GM18867 (cell line): ENCODE results near the gene SH3RF1.

Experiments
- ATAC-seq: cut with Tn5 transposase; IDR thresholded peaks from one replicate; pipeline ENCODE4 v1.9.1; 2021; ENCODE audit warnings: mild to moderate bottlenecking, moderate library complexity; ENCODE audit not compliant: unreplicated experiment

Gene SH3RF1

DNA sequence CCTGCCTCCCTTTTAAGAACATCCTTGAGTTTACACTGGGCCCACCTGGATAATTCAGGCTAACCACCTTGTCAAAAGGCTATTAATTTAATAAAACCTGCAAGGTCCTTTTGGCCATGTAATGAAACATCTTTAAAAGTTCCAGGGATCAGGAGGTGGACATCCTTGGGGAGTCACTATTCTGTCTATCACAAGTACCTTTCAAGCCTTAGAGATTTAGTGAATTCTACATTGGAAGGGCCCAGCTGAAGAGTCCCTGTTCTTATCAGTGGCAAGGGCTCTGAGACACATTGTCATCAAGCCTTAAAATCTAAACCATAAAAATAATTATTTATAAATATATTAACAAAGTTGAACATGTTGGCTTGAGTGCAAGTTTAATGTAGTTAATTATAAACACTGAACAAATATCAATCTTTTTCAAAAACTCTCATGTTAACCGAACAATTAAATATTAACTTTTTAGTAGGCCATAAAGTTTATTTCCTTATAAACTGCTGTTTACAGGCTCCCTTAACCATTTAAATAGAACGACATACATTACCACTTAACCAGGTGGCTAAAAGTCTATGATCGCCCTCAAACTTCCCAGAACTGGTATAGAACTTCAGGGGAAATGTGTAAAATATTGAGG, 156.3 kb downstream of the SH3RF1 start:
- ATAC-seq = no peak

DNA sequence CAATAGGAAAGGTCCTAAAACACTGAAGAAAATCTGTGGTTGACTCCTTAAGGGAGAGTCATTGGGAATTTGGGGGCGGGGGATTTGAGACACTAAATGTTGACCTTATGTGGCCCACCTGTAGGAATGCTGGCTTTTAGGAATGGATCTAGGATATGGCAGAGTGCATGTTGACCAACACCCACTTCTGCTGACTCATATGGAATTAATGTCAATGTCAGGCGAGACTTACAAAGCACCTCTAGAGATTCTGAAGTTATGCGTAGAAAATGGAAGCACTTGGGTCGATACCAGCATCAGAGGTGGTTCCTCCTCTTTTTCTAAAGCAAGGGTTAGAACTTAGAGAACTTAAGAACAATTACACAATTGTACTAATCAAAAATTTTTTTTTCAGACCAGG, 160.1 kb downstream of the SH3RF1 start:
- ATAC-seq = no peak

DNA sequence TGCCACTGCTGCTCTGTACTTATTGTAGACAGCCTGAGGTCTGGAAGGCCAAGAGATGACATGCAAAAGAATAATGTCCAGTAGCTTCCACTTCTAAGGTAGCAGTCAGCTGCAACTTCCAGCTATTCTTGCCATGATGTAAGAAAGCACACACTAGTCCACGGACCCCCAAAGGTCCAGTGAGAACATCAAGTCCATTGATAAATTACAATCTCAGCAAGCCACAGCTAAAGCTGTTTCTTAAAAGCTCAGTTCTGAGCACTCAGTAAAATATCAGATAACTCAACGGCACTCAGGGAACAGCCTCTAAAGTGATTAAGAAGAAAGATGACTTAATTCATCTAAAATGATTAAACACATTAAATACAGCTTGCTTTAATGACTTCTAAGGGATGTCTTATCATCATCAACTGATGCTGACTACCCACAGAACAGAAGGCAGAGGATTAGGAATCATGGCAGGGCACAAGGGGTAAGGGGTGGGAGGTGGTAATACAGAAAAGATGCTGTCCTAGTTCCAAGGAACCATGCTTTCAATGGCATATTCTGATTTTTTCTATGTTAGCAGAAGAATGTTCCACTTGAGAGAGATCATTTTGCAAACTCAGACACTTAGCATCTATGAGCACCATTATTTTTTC, 161.6 kb downstream of the SH3RF1 start:
- ATAC-seq = no peak

DNA sequence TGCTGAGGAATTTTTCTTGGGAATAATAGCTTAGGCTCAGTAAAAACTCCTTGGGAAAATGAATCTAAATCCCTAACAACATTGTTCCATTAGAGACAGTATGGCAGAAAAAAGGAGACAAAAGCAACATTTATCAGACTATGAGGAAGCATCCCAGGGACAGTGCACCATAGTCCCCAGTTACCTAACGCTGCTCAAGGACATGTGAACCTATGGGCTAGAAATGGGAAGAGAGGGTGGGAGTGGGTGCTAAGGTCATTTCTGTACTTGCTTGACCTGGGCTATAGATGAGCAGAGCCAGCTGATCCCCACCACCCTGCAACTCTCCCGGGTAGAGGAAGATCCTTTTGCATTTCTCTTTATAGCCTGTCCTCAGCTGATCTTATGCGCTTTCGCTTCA, 162.5 kb downstream of the SH3RF1 start:
- no peak for ATAC-seq

DNA sequence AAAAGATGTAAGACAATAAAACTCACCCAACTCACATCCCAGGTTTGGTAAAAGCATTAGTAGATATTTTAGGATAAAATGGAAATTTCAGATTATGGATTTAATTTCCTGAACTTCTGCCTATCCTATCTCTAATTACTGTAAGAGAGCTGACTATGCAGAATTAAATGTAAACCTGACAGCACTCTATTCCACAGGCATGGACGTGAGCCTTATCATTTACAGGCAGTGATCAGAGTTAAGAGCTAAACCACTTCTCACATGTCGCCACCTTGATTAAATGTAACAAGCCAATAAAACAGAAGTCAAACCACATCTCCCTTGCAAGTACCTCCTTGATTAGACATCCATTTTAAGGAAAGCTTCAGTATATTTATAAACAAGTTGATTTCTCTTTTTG, 163.2 kb downstream of the SH3RF1 start:
- ATAC-seq = no peak

DNA sequence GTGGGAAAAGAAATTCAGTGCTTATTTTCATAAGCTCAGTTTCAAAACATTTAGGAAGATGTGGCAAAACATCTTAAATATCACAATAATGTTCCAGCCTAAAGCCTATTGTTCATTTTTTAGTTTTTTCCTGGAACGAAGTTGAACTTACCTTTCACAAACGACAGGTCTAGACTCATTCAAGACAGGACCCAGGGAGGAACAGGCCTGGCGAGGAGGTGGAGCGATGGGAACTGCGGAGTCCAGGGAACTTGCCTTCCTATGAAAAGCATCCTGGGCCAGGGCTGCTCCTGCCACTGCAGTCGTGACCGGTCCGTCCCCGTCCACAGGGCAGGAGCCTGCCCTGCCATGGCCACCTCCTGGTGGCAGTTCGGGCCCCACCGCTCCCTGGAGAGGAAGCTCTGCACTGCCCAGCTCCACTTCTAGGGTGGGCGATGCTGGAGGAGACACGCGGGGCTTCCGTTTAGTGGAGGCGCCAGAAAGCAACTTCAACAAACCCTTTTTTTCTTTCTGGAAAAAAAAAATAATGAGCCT, 164.0 kb downstream of the SH3RF1 start:
- no peak for ATAC-seq

DNA sequence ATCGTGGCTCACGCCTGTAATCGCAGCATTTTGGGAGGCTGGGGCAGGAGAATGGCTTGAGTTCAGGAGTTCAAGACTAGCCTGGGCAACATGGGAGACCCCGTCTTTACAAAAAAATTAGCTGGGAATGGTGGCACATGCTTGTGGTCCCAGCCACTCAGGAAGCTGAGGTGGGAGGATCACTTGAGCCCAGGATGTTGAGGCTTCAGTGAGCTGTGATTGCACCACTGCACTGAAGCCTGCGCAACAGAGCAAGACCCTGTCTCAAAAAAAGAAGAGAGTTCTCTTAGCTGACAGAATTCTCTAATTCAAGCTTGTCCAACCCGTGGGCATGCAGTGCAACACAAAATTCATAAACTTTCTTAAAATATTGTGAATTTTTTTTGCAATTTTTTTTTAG, 165.1 kb downstream of the SH3RF1 start:
- ATAC-seq = no peak

DNA sequence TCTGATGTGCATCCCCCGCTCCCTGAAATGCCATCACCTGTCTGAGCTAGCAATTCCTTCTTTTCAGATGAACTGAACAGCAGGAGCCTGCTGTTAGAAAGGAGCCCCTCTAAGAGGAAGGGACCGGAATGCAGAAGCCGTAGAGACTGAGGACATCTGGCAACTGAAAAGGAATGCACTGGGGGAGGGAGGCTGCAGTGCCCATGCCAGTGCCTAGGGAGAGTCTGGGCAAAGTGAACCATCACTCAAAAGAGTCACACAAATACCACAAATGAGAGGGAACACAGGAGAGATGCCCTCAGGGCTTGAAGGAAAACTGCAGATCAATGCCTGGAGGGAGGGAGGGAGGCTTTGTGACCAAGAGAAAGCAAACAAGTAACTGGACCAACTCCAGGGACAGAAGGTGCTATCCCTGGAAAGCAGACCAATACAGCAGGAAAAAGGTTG, 166.8 kb downstream of the SH3RF1 start:
- no peak for ATAC-seq

DNA sequence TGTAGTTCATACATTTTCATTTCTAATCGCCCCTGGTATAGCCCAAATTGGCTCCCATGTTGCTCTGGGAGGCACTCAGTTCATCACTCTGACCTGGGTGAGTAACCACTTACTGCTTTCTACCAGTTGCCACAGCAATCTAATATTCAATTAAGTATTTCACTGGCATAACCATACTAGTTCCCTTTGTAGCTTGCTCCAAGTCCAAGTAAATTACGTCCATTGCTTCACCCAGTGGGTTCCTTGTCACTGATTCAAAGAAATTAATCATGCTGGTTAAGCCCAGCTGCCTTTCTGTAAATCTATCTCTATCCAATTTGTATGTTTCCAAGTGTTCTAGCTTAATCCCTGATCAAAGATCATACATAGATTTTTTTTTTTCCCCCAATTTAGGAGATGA, 168.7 kb downstream of the SH3RF1 start:
- ATAC-seq = no peak

DNA sequence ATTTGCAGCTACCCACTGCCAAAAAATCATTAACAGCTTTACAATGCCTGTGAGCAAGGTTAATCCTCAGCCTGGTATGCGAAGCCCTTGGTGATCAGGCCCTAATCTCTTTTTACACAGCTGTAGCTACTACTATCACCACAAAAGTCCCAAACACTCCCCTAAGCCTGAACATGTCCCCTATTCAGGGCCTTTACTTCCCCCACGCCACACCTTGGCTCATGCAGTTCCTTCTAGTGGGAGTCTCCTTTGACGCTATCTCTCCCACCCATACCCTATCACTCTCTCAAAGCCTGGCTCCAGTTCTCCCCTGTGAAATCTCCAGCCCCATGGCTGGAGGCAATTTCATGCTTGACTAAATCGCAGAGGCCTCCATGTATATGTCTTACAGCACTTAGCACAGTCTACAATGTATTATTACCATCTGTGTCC, 170.1 kb downstream of the SH3RF1 start:
- no peak for ATAC-seq

DNA sequence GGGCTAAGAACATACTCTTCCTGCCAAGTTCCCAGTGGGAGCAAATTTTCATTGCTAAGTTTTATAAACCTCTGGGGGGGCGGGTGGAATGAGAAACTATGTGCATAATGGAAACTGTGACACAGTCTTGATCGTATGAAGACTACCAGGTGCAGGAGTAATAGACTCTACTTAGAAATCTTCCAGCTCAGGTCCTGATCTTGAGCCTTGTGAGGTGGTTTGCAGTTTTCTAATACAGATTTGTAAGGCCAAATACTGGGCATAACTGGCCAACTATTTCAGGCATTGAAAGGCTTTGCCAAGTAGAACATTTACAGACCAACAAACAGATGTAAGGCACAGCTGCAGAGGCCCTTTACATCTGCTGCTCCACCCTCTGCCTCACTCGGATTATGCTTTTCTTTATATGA, 171.0 kb downstream of the SH3RF1 start:
- ATAC-seq = peak; percentile 31

DNA sequence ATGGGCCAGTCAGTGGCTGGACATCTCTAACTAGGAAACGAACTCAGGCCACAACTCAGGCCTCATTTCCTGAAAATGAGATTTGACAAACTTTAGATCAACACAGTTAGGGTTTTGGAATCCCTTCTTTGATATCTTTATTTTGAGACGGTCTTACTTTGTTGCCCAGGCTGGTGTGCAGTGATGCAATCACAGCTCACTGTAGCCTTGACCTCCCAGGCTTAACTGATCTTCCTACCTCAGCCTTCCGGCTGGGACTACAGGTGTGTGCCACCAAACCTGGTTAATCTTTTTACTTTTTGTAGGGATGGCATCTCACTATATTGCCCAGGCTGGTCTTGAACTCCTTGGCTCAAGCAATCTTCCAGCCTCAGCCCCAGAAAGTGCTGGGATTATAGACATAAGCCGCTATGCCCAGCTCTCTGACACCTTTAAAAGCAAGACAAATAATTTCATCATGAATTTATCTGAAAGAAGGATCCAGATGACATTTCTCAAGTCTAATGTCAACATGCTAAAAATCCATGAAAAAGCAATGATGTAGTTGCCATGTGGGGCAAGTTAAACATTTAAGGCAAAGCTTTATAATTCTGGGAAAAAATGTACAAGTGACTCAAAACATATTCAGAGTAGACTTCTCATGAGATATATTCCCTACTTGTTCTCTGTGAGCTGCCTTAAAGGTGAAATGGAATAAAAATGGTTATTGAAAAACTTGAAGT, 171.6 kb downstream of the SH3RF1 start:
- ATAC-seq = peak; percentile 1

DNA sequence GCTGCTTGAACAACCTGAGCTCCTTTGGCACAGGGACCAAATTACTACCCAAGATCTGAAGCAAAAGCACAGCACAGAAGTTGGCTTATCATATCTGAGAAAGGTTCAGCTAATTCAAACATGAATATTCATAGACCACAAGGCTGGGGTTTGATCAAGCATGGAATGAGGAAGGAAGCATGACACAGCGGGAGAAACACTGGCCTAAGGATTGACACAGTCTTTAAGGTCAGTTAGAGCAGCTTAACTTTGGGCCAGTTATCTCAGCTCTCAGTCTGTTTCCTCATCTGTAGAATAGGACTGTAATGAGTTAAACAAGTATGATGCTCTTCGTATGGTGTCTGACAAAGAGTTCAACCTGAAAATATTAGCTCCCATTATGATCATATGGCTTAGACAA, 172.2 kb downstream of the SH3RF1 start:
- ATAC-seq = peak; percentile 49

DNA sequence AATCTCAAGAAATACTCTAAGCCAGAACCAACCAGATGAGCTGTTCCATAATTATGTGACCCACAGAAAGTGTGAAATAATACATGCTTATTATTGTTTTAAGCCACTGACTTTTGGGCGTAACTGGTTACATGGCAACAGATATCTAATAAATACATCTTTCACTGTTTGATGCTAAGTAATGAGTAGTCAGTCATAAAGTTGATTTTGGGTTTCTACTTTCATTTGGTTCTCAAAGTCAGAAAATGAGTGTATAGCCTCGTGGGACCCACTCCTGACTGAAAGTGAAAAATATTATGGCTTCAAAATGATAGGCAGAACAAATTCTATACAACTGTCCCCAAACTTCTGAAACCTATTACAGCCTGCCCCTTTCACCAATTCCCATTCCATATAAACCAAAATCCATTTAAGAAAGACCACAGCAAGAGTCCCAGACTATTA, 172.7 kb downstream of the SH3RF1 start:
- ATAC-seq = peak; percentile 62

DNA sequence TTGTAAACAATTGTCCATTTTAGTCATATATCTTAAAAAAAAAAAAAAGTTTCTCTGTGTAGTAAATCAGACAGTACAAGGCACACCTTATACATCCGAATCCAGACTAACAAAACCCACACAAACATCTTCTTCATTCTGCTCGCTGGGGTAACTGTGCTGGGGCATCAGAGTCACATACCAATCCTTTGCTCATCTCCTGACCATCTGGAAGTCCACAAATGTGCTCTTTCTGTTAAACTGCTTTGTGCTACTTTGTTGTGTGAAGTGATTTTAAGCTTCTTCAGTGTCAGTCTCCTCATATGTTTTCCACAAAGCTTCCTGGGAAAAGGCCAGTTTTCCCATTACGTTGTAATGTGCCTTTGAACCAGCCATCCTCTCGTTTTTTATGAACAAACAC, 174.5 kb downstream of the SH3RF1 start:
- ATAC-seq = no peak

DNA sequence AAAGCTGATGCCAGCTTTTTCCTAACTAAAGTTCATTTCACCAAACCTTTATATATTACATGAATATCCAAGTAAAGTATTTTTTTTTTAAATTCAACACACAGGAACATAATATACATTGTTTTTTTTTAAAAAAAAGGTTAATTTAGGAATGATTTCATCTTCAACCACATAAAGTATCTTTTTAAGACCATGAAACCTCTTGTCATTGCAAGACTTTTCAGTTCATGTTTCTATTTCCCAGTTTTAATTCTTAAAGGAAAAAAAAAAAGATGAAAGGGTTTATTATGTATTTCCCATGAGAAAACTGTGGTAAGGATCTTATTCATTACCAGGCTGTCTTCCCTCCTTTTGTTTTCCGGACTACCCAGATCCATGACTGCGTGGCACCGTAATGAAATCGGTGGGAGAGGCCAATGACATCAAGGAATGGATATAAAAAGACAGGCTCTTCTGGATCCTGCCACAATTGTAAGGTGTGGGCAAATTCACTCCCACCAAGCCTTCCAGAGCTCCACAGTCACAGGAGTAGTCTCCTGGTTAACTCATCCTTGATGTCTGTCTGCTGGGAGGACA, 176.0 kb downstream of the SH3RF1 start:
- no peak for ATAC-seq

DNA sequence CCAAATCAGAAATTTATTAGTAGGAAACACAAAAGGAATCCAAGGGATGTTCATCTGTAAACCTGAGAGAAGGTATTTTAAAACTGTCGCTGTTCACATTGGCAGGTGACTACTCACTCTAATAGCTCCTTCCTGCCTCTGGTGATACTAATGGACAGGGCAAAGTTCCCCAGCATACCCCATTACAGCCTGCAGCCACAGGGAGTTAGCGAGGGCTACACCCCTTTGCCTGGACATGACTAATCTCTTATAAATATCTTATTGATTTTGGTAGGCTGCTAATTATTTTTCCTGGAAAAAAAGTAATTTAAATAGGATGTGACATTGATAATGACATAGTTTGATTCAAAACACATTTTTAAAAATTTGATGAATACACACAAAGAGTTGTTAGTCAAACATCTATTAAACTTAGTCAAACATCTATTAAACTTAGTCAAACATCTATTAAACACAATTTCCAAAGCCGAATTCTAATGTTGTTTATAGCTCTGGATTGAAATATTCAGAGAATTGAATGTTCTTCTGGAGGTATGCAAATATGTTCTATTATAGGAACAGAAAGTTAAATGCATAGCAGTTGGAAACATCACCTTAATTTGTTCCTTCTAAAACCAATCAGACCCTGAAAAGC, 177.8 kb downstream of the SH3RF1 start:
- no peak for ATAC-seq

DNA sequence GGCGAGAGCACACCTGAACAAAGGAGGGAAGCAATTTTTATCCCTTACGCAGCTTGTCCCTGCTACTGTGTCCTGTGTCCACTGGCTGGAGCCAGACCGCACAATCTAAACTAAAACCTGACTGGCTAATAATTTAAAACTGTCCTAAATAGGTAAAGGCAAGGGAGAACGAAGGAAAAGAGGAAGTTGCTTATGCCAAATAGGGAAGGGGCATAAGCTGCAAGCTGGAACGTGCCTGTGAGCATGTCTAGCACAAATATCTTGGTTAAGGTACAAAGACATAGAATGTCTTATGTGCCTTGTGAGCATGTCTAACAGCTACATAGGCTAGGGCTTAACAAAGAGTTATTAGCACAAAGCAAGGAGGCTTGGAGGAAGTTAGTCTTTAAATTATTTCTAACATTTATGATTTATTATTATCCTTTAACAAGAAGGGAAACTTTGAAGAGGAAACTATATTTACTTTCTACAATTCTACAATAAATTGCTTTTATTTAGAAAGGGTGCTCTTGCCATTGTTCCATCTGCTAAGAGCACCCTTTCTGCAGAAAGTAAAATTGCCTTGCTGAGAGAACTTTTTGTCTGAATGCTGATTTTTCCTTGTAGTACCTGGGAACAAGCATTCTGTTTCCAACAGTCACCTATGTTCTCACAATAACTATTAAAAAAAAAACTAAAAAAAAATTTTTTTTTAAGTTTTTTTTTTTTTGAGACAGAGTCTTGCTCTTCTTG, 180.1 kb downstream of the SH3RF1 start:
- ATAC-seq = no peak

DNA sequence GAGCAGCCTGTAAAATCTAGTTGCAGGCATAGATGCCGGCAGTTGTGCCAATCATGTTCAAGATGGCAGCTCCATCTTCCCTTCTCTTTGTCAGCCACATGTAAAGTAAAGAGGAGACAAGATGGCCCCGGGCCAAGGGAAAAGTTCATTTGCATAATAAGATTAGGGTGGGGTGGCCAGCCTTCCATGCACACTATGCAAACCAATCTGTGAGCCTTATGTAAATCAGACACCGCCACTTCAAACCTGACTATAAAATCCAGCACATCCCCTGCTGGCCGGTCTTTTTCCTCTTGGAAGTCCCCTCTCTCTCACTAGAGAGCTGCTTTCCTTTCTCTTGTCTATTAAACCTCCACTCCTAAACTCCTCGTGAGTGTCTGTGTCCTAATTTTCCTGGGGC, 181.8 kb downstream of the SH3RF1 start:
- no peak for ATAC-seq

DNA sequence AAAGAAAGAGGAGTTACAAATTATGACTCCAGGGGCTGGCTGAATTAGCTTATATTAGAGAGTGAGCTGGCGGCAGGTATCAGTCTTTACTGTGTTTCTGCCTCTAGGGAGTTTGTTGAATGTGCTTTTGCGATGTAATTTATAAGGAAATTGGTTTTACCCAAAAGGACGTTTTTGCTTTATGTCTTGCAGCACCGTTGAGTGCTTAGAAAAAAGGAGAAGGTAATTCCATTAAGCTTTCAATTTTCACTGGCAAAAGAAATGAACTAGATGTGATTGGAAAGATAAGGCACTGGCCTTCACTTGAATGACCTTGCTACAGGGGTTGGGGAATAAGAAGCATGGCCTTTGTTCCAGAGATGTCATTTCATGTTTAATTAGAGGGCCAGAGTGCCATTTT, 185.8 kb downstream of the SH3RF1 start:
- ATAC-seq = no peak
